ENCODE data around the gene CSTF3.

CSTF3 gene

DNA sequence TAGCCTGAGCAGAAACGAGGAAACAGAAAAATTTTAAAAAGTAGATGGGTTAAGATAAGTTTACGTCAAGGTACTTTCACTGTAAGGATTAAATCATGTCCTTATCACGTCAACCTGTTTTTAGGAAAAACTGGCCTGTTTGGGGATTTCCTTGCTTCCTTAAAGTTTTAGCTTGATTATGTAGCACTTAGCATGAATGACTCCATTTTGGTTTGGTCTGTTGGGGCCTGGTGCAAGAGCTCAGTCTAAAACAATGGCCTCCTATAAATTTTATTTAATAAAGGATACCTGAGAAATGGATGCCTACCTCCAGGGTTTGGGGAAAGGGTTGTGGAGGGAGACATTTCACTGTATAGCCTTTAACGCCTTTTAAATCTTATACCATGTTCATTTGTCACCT, 33.2 kb upstream of the CSTF3 start:
- TF ChIP-seq, protein P1, sequence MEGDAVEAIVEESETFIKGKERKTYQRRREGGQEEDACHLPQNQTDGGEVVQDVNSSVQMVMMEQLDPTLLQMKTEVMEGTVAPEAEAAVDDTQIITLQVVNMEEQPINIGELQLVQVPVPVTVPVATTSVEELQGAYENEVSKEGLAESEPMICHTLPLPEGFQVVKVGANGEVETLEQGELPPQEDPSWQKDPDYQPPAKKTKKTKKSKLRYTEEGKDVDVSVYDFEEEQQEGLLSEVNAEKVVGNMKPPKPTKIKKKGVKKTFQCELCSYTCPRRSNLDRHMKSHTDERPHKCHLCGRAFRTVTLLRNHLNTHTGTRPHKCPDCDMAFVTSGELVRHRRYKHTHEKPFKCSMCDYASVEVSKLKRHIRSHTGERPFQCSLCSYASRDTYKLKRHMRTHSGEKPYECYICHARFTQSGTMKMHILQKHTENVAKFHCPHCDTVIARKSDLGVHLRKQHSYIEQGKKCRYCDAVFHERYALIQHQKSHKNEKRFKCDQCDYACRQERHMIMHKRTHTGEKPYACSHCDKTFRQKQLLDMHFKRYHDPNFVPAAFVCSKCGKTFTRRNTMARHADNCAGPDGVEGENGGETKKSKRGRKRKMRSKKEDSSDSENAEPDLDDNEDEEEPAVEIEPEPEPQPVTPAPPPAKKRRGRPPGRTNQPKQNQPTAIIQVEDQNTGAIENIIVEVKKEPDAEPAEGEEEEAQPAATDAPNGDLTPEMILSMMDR (IDR thresholded peaks at IDR 0.05; ENCODE audit: control extremely low read depth, extremely low read depth, low read depth, missing control alignments), result no peak
- ChIA-PET CTCF (no interaction called here), POLR2A (no interaction called here)
- no peak for DNase-seq (ENCODE audit: extremely low spot score)

DNA sequence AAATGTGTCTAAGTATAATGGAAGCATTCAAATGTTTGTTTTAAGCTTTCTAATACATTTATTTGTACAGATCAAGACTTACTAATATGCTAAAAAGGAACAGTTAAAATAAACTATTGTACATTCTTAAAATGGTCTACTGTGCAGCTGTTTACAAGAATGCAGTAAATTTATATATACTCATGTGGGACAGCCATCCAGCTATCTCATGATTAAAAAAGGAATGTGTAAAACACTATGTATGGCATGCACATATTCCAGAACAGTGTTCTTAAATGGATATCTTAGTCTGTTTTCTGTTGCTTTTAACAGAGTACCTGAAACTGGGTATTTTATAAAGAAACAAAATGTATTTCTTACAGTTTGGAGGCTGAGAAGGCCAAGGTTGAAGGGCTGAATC, 30.2 kb upstream of the CSTF3 start:
- TF ChIP-seq, protein P1 (IDR thresholded peaks at IDR 0.05; ENCODE audit: control extremely low read depth, extremely low read depth, low read depth, missing control alignments), result no peak
- ChIA-PET CTCF (interaction anchor here (1.0 to 2.1 kb wide), 3 partner anchors 14 to 24 kb away, joined by 3 to 5 read pairs (median 3); no protein-coding TSS in a partner anchor), POLR2A (no interaction called here)

GRCh38 chr11:33187998-33188722, 26.9 kb upstream of the CSTF3 start:
- DNase-seq (ENCODE audit: extremely low spot score), result no peak
- POLR2A ChIA-PET, result no interaction called here

More for the DNA sequence above, 30.2 kb upstream of the CSTF3 start:
- no peak for DNase-seq (ENCODE audit: extremely low spot score)

GRCh38 chr11:33185756-33186155, 24.5 kb upstream of the CSTF3 start:
- no peak for DNase-seq (ENCODE audit: extremely low spot score)
- TF ChIP-seq, protein P1 (IDR thresholded peaks at IDR 0.05; ENCODE audit: control extremely low read depth, extremely low read depth, low read depth, missing control alignments), result no peak
- ChIA-PET CTCF (interaction anchor here (1.0 kb wide), 1 partner anchor 12 kb away, joined by 3 read pairs; no protein-coding TSS in a partner anchor), POLR2A (no interaction called here)

More at GRCh38 chr11:33187998-33188722, 26.9 kb upstream of the CSTF3 start:
- CTCF ChIA-PET, result interaction anchor here (1.0 to 1.9 kb wide), 4 partner anchors 9 to 22 kb away, joined by 3 to 10 read pairs (median 4); no protein-coding TSS in a partner anchor
- TF ChIP-seq, protein P1 (IDR thresholded peaks at IDR 0.05; ENCODE audit: control extremely low read depth, extremely low read depth, low read depth, missing control alignments), result no peak

- TF ChIP-seq, protein P1 (IDR thresholded peaks at IDR 0.05; ENCODE audit: control extremely low read depth, extremely low read depth, low read depth, missing control alignments), result no peak
- CTCF ChIA-PET, result interaction anchor here (1.1 kb wide), 1 partner anchor 16 kb away, joined by 4 read pairs; no protein-coding TSS in a partner anchor
- DNase-seq (ENCODE audit: extremely low spot score), result no peak
- POLR2A ChIA-PET, result no interaction called here
These were observed 21.1 kb upstream of the CSTF3 start for GRCh38 chr11:33182246-33182878.

GRCh38 chr11:33179348-33179803, 18.1 kb upstream of the CSTF3 start:
- no peak for DNase-seq (ENCODE audit: extremely low spot score)
- ChIA-PET CTCF (interaction anchor here (1.1 to 2.7 kb wide), 2 partner anchors 8 to 17 kb away, joined by 3 to 10 read pairs; no protein-coding TSS in a partner anchor), POLR2A (no interaction called here)
- TF ChIP-seq, protein P1 (IDR thresholded peaks at IDR 0.05; ENCODE audit: control extremely low read depth, extremely low read depth, low read depth, missing control alignments), result no peak

Data from GM10248 (cell line).